ELF-1 (cell line): Measurements from ENCODE around the gene CDH5.
A peak's percentile ranks its signal among the peaks of the same experiment; 100 is the strongest.

ENCODE experiments used
- DNase-seq: peaks from one replicate; pipeline ENCODE4 v3.0.0-alpha.2; 2016; ENCODE audit warnings: low read depth, low spot score

The CDH5 gene

DNA sequence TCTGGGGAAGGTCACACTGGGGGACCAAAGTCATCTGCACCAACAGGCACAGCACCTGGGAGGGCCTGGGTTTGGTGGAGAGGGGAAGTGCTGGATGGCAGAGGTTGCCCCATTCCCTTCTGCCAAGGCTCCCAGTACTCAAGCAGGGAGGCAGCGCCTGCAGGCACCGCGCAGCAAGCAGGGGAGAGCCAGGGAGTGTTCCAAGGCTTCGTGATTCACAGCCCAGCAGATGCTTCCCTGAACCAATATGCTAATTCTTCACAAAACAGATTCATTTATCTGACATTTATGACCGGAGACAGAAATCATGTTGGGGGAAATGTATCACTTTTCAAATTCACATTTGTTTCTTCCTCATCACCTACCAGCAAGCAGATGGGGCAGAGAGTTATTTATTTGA is 13.4 kb upstream of the CDH5 start:
- DNase-seq = no peak

DNA sequence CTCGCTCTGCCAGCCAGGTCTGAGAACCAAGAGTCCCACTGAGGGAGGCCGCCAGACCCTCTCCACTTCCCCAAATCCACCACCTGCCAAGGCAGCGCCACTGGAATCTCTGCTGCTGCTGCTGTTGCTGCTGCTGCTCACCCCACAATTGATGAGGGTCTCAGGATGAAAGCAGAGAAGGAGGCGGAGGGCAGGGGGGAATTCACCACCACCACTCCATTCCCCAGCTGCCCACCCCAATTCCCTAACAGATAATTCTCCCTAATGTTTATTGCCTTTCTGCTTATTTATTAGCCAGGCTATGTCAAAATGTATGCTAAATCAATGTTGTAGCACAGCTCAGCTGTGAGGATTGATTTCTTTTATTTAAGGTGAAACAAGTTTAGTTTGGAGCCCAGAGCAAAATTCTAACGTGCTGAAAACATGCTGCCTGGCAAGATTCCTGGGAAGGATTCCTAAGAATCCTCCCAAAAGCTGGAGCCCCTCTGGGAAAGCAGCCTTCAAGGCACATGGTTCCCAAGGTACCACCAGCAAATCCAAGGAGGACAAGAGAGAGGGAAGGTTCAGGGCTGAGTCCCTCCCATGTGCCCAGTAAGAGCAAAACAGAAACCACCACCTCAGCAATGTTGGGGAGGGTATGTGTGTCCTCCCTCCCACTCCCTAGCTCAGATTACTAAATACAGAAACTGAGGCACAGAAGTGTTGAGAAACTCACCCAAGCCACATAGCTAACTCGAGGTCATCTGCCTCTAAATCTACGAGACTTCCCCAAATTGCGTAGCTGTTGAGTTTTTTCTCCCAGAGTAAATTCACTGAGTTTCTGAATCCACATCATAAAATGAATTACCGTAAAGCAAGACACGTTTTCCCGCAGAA is 12.2 kb upstream of the CDH5 start:
- DNase-seq = peak; percentile 82

DNA sequence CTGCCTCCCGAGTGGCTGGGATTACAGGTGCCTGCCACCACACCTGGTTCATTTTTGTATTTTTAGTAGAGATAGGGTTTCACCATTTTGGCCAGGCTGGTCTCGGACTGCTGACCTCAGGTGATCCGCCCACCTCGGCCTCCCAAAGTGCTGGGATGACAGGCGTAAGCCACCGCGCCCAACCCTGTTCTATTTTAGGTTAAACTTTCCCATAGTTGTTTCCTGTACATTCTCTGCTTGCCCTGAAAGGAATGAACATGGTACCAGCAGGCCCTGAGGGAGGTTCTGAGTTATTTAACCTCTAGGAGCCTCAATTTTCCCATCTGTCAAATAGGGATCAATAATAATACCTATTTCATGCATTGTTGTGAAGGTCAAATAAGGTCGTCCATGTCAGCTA is 11.0 kb upstream of the CDH5 start:
- no peak for DNase-seq

DNA sequence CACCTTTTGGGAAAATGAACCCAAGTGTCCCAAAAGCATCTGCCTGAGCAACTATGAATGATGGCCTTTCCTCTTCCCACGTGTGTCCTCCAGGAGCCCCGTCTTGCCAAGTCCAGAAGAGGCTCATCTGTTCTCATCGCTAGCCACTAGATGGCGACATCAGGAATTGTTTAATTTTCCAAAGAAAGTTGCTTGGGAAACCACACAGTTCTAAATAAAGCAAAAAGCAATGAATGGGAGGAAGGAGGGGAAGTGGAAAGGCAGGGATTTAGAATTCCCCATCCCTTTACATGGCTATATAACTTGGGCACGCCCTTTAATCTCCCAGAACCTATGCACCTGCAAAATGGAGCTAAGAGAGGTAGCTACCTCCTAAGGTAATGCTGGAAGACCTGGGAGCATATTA is 9.0 kb upstream of the CDH5 start:
- DNase-seq = peak; percentile 64

DNA sequence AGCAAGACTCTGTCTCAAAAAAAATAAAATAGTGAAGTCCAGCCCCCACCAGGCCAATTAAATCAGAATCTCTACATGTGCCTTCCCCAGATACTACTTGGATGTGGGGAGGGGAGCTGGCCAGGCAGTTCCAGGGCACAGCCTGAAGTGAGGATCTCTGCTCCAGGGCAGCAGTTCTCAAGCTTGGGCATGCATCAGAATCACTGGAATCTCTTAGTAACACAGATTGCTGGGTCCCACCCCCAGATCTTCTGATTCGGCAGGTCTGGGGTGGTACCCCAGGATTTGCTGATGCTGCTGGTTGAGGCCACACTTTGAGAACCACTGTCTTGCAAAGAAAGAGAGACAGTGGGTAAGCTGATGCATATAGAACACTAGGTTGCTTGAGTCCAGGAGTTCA is 8.3 kb upstream of the CDH5 start:
- no peak for DNase-seq

DNA sequence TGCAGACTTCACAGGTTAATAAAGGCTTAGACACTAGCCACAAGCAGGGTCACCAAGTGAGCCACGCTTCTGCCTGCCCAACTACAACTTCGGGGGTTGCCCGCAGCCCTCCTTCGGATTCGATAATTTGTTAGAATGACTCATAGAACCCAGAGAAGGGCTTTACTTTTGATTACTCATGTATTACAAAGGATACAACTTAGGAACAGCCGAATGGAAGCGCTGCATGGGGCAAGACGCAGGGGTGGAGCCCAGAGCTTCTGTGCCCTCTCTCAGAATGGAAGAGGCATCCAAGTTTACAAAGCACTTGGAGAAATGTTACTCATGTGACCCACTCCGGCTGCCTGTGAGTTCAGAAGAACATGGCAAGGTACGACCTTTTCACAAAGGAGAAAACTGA is 7.5 kb upstream of the CDH5 start:
- no peak for DNase-seq

DNA sequence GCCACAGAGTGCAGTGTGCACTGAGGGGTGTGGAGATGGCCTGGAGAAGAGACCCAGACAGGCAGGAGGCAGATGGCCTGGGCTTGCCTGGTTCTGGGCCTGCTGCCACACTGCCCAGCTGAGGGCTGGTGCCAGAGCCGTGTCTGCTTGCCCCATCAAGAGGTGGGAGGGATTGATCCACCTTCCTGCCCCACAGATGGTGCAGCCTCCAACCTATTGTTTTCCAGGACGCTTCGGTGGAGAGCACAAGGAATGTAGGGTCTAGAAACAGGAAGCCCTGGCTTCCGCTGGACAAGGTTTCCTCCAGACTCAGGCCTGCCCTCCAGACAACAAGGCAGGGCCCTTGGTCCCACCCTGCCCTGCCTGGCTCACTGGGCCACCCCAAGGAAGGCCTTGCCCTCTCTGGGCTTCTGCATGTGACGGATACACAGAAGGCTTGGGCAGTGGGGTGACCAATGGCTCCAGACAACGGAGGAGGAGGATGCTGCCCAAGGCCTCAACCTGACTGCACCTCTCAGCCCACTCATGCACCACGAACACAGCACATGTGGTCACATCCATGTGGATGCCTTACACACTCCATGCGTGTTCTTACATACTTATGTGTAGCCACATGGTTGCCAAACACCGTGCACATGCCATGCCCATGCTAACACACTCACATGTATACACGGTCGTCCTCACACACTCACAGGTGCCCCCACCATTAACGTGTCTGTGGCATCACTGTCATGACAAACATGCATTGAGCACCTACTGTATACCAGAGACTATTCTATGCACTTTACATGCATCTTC is 6.5 kb upstream of the CDH5 start:
- DNase-seq = peak; percentile 31

DNA sequence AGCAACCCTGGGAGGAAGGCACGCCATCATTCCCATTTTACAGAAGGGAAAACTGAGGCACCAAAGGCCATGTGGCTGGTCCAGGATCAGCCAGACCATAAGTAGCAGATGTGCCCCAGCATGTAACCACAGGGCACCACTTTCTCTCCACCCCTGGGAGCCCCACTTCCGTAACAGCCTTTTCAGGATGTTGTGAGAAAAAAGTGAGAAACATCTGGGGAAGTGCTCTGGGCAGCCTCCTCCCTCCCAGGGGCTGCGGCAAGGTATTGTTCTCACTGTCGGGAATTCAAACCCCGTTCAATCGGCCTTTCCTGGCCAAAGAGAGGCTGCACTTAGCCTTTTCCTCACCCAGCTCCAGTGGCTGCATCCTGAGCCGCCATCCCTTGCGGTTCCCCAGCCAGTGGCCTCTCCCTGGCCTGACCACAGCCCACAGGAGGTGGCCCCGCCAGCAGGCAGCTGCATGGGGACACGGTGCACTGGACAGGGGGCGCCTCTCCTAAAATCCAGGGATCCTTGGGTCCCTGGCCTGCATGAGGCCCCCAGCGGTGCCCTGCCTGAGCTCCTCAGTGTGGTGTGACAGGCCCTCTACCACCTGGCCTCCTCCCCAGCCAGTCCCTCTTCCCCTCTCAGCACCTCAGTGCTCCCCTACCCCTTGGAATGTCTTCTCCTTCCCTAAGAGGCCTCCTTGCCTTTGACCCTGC is 5.7 kb upstream of the CDH5 start:
- DNase-seq = no peak

DNA sequence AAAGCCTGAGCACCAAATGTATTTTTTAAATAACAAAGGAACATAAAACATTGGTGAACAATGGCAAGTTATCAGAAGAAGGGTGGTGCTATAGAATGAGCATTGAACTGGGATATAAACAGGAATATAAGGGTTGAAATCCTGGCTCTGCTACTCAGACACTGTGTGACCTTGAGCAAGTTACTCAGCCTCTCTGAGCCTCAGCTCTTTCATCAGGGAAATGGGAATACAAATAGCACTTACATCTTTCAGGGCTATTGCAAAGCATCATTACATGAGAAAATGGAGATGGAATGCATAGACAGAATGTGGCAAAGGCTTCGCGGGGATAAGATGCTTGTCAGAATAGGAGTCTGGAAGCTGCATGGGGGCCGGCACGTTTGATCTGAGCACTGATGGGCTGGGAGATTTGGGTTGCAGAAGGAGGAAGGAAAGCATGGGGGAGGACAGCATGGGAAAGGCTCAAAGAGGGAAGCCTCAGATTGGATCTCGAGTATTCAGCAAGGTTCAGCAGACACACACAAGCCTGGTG is 4.8 kb upstream of the CDH5 start:
- DNase-seq = no peak

DNA sequence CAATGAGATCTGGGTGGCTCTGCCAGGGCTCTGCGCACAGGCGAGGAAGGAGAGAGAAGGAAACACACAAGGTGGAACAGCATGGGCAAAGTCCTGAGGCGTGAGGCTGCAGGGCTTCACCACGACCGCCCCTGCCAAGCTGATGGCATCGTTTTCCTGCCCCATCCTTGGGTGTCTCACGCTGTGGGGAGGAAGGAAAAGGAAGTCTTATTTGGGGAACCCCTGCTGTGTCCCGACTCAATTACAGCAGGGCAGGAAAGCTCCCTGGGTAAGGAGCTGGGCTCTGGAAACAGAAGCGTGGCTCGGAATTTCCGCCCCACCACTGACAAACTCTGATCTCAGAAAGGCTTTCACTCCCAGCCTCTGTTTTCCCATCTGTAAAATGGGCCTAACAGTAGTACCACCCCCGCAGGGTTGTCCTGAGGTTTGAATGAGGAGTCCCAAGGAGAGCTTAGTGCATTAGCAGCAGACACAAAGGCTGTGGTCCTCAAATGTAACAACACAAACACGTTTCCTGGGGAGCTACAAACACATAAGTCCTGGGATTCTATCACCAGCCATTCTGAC is 3.2 kb upstream of the CDH5 start:
- no peak for DNase-seq

DNA sequence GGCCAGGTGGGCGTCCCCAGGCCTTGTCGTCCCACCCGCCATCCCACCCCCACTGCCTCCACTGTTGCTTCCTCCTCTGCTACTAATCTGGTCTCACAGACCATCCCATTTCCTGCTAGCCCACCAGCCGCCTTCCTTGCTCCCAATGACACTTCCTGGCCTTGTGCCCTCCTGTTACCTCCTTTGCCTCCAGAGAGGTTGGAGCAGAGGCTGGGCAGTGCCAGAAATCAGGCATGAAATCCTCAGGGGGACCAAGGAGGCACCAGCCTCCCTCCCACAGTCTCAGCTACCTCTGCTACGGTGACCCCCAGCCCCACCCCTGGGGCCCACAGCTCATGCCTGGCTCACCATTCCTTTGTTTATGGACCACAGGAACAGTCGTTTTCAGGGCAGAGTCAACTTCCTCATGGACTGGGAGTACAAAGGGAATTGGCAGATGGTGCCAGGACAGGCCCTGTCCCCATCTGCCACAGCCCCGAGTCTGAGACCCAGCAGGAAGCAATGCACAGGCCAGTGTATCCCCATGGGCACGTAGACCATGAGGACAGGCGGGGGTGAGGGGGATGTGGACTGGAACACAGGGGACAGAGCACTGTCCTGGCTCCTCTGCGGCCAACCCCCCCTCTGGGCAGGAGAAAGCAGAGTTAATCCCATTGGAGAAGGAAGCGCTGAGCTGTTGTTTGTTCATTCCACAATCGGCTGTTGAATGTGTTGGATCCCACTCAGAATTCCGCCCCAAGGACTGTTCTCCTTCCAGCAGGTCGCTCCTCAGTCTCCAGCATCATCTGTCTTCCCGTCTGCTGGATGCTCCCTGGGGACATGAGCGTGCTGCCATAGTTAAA is 2.2 kb upstream of the CDH5 start:
- DNase-seq = peak; percentile 82

DNA sequence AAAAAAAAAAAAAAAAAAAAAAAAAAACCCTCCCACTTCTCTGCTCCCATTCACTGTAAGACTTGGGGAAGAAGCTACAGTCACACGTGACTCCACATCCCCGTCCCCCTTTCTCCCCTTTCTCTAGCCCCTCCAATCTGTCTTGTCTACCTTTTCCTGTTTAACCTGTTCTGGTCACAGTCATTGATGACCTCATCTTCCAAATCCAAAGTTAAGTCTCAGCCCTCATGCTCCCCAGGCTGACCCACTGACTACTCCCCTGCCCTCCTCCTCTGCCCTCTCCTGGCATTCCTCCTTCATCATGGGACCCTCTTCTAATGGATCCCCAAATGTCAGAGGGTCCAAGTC is 1.6 kb upstream of the CDH5 start:
- DNase-seq = no peak

DNA sequence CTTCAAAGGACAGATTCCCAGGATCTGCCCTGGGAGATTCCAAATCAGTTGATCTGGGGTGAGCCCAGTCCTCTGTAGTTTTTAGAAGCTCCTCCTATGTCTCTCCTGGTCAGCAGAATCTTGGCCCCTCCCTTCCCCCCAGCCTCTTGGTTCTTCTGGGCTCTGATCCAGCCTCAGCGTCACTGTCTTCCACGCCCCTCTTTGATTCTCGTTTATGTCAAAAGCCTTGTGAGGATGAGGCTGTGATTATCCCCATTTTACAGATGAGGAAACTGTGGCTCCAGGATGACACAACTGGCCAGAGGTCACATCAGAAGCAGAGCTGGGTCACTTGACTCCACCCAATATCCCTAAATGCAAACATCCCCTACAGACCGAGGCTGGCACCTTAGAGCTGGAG is 840 bp upstream of the CDH5 start:
- DNase-seq = no peak

DNA sequence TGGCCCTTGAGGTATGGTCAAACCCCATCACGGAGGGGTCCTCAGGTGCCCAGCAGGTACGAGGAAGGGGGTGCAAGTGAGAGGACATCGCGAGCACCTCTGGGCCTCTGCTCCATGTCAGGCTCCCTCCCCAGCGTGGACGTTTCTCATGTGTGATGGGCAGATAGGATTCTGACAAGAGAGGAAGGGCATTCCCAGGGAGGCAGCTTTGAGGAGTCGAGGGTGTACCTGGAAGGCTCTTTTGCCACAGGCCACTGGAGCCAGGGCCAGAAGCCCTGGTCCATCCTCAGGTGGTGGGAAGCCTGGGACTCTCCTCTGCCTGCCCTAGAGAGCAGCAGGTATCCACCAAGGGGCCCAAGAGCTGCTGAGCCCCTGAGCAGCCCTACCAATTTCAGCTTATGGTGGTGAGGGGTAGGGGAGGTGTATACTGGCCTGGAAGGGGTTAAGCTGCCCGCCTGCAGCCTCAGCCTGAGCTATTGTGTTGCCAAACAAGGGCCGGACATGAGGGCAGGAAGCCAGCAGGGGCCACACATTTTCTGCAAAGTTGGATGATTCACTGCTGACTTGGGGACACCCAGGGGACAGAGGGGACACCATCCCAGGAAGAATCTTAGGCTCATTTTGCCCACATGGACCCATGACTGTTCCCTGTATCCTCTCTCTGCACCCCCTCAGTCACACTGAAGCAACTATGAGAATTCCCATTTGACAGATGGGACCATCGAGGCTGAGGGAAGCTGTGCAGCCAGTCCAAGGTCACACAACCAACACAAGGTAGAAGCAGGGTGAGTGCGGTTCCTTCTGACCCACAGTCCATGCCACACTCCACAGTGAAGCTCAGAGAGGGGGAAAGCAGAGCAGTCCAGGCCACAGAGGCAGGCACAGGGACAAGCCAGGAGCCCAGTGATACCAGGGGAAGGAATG is 1.7 kb downstream of the CDH5 start:
- no peak for DNase-seq

DNA sequence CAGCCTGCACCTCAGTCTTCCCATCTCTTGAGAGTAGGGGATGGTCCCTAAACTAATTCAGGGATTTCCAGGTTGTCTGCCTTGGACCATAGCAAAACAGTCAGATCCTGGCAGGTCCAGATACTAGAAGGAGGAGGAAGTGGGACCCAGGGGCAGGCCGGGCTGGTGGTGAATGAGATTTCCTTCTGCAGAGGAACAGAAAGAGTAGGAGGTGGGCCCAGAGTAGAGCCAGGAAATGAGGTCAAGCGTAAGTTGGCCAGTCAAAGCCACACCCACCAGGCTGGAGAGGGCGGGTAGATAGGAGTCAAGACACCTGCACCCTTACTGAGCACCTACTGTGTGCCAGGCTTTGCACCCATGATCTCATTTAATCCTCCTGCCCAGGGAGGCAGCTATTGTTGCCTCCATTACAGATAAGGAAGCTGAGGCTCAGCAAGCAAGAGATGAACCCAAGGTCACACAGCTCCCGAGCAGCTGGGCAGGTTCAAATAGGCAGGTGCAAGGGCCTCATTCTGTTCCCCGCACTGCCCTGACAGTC is 2.6 kb downstream of the CDH5 start:
- DNase-seq = no peak

DNA sequence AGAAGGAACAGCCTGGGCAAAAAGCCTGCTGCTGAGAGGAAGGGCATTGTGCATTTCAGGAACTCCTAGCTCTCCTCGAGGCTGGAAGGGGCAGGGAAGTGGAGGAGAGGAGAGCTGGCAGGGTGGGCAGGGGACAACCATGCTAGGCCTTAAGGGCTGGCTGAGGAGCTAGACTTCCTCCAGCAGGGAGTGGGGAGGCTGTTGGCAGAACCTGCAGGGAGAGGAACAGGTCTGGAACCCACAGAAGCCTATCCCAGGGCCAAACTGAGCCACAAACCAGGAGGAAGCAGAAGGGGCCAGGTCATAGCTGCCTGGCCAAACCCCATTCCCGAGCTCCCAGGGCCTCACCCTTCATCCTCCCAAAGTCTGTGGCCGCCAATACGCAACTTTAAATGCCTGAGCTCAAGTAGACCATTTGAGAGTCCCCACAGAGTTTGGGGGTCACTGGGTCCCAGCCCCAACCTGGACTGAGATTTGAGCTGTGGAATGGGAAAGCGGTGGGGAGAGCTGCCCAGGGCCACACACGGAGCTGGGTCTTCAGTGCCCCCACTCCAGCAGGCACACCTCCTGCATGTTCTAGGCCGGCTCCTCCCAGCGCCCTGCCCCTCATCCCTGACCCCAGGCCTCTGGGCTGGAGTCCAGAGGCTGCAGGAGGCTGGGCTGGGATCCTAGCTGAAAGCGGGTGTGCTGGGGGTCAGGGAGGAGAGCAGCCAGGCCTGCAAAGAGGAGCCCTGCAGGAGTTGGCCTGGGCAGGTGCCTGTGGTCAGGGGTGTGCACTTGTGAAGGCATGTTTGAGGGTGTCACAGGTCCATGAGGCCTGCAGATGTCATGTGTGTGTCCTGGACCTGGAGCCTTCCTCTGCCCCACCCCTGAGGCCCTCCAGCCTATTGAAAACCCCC is 4.5 kb downstream of the CDH5 start:
- no peak for DNase-seq

DNA sequence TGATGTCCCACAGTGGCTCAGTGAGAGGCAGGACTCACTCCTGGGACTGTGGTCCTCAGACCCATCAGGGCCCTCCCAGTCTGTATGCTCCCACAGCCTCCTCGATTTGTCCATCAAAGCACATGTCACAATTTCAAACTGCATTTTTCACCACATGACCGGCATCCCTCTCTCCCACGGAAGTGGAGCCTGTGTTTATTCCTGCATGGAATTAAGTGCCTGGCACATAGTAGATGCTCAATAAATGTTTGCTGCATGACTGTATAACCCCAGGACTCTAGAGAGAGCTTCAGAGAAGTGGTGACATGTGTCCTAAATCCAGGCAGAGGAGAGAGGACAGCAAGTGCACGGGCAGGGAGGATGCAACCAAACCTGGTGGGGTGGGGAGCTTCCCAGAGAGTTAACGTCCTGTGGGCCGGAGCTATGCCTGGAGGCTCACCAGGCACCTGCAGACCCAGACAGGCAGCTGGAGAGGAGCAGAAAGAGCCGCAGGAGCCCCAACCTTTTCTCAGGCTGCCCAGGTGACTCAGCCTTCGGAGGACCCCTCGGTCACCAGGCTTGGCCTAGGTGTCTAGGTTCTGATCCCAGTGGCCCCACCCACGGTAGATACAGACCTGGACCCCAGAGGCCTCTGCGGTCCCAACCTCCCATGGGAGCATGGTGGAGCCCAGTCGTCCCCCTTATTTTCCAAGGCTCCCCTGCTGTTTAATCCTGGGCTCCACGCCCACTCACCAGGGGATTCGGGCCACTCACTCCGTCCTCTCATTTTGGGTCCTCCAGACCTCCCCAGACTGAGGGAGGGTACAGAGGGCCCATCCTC is 5.8 kb downstream of the CDH5 start:
- DNase-seq = no peak

DNA sequence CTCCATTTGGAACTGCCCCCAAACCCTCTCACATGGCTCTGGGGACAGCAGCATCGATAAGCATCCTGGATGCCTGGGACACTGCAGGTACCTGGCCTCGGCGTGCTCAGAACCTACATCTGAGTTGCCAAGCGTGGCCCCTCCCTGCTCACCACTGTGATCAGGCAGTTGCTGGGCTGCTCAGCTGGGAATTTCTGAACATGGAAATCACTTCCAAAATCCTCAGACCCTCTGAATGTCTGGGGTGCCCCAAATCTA is 6.3 kb downstream of the CDH5 start:
- no peak for DNase-seq
